Mesenchymal stem cell (in vitro differentiated cells and primary cell): ENCODE measurements around the gene NAT10.
A peak's percentile ranks its signal among the peaks of the same experiment; 100 is the strongest.
"Not testable (repeated sequence)": the region's sequence is repeated elsewhere in the genome, so short reads cannot be mapped to it uniquely, and the experiment has no call there.

Experiments used
- DNase-seq: peaks from one replicate; pipeline ENCODE4 v3.0.0-alpha.2; 2013
- H2AFZ ChIP-seq: one replicate; pipeline ENCODE4 v1.6.1; 2013; ENCODE audit warnings: low read depth, mild to moderate bottlenecking, control low read depth, inconsistent platforms, low read length, moderate library complexity
- H2AK5ac ChIP-seq: 2 replicates; pipeline ENCODE4 v1.6.1; 2013; ENCODE audit warnings: low read length, moderate library complexity, mild to moderate bottlenecking, inconsistent platforms; ENCODE audit not compliant: severe bottlenecking
- H2BK120ac ChIP-seq: one replicate; pipeline ENCODE4 v1.6.1; 2013; ENCODE audit warnings: low read depth, mild to moderate bottlenecking, inconsistent platforms, low read length, moderate library complexity
- H2BK12ac ChIP-seq, 2 experiments: one replicate each; pipeline ENCODE4 v1.6.1; 2013; ENCODE audit warnings: inconsistent platforms in 2 of 2, low read length in 2 of 2, mild to moderate bottlenecking in 2 of 2, moderate library complexity in 2 of 2, control low read depth in 1 of 2
- H2BK15ac ChIP-seq: one replicate; pipeline ENCODE4 v1.6.1; 2013; ENCODE audit warnings: mild to moderate bottlenecking, low read depth, inconsistent platforms; ENCODE audit not compliant: poor library complexity, severe bottlenecking
- H2BK5ac ChIP-seq: 2 replicates; pipeline ENCODE4 v1.6.1; 2013; ENCODE audit warnings: low read depth, mild to moderate bottlenecking, low read length, control low read depth, inconsistent platforms; ENCODE audit not compliant: poor library complexity, severe bottlenecking
- H3K14ac ChIP-seq, 2 experiments: one replicate each; pipeline ENCODE4 v1.6.1; 2013; ENCODE audit warnings: inconsistent platforms in 2 of 2, low read length in 2 of 2, control low read depth in 1 of 2, mild to moderate bottlenecking in 1 of 2, moderate library complexity in 1 of 2
- H3K18ac ChIP-seq, 2 experiments: one replicate each; pipeline ENCODE4 v1.6.1; 2013; ENCODE audit warnings: inconsistent platforms in 2 of 2, low read length in 2 of 2, control low read depth in 1 of 2, low read depth in 1 of 2, mild to moderate bottlenecking in 1 of 2
- H3K23ac ChIP-seq, 2 experiments: one replicate each; pipeline ENCODE4 v1.6.1; 2013; ENCODE audit warnings: inconsistent platforms in 2 of 2, low read length in 2 of 2, mild to moderate bottlenecking in 2 of 2, moderate library complexity in 2 of 2, control low read depth in 1 of 2
- H3K27ac ChIP-seq: 2 replicates; pipeline ENCODE4 v1.5.1; 2013; ENCODE audit warnings: mild to moderate bottlenecking, moderate library complexity, low read length, control low read depth, inconsistent platforms; ENCODE audit not compliant: poor library complexity, severe bottlenecking
- H3K27me3 ChIP-seq, 2 experiments: 2 replicates each; pipeline versions ENCODE4 v1.6.1 to v1.7.0; 2013; ENCODE audit warnings: low read length in 2 of 2, mild to moderate bottlenecking in 2 of 2, moderate library complexity in 2 of 2, control low read depth in 1 of 2, inconsistent platforms in 1 of 2; ENCODE audit not compliant: control insufficient read depth in 1 of 2, insufficient read depth in 1 of 2
- H3K36me3 ChIP-seq, 2 experiments: 2 replicates each; pipeline versions ENCODE4 v1.6.1 to v1.7.0; 2013; ENCODE audit warnings: low read length in 2 of 2, control low read depth in 1 of 2, inconsistent platforms in 1 of 2, low read depth in 1 of 2, mild to moderate bottlenecking in 1 of 2; ENCODE audit not compliant: insufficient read depth in 2 of 2, control insufficient read depth in 1 of 2
- H3K4ac ChIP-seq, 2 experiments: one replicate each; pipeline ENCODE4 v1.6.1; 2013; ENCODE audit warnings: inconsistent platforms in 2 of 2, low read length in 2 of 2, mild to moderate bottlenecking in 2 of 2, moderate library complexity in 2 of 2, control low read depth in 1 of 2, low read depth in 1 of 2
- H3K4me1 ChIP-seq: 2 replicates; pipeline ENCODE4 v1.6.1; 2013; ENCODE audit warnings: low read depth, low read length, control low read depth; ENCODE audit not compliant: control insufficient read depth, insufficient read depth
- H3K4me2 ChIP-seq: 2 replicates; pipeline ENCODE4 v1.6.1; 2013; ENCODE audit warnings: low read length, mild to moderate bottlenecking, inconsistent platforms; ENCODE audit not compliant: poor library complexity, severe bottlenecking
- H3K4me3 ChIP-seq, 2 experiments: 2 replicates each; pipeline versions ENCODE4 v1.5.1 to v1.7.0; 2013; ENCODE audit warnings: low read length in 2 of 2, mild to moderate bottlenecking in 2 of 2, control low read depth in 1 of 2, low read depth in 1 of 2; ENCODE audit not compliant: insufficient read depth in 1 of 2
- H3K79me1 ChIP-seq: replicated peaks from 2 replicates; pipeline ENCODE4 v1.6.1; 2013; ENCODE audit warnings: mild to moderate bottlenecking, control low read depth, low read length, inconsistent platforms; ENCODE audit not compliant: poor library complexity, severe bottlenecking
- H3K9ac ChIP-seq: 2 replicates; pipeline ENCODE4 v1.7.0; 2013; ENCODE audit warnings: mild to moderate bottlenecking, low read length, moderate library complexity
- H3K9me3 ChIP-seq: 2 replicates; pipeline ENCODE4 v1.7.0; 2013; ENCODE audit warnings: mild to moderate bottlenecking, low read length; ENCODE audit not compliant: control insufficient read depth
- H4K8ac ChIP-seq: one replicate; pipeline ENCODE4 v1.6.1; 2013; ENCODE audit warnings: inconsistent platforms, mild to moderate bottlenecking, low read length, moderate library complexity
- H4K91ac ChIP-seq: one replicate; pipeline ENCODE4 v1.6.1; 2013; ENCODE audit warnings: mild to moderate bottlenecking, low read length, inconsistent platforms
- WGBS: methylation state at CpG from one replicate; pipeline ENCODE4 v1.1.7; 2013; ENCODE audit warnings: mixed read lengths; 5-methylcytosine and 5-hydroxymethylcytosine counted together

Gene NAT10

DNA sequence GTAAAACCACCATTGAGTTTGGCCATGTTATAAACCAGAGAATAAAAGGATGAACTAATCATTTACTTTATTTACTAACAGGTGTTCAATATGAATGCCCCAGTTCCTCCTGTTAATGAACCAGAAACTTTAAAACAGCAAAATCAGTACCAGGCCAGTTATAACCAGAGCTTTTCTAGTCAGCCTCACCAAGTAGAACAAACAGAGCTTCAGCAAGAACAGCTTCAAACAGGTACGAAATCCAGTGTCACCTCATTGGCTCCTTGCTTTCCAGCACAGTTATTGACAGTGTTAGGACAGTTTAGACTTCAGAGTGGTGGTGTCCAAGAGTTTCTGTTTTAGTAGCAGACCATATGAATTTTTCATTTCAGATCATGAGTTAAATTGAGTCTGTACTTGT lies 13.6 kb upstream of the NAT10 start:
- no peak overlapping the region for H3K4ac ChIP-seq
- no peak overlapping the region for H2BK120ac ChIP-seq
- H2AK5ac ChIP-seq: no peak overlapping the region
- H3K36me3 ChIP-seq: peaks cover 38 to 95% of the 10 kb centered on the region in 2 experiments
- H3K4me1 ChIP-seq: no peaks in the 10 kb centered on the region
- no peak overlapping the region for H3K4me3 ChIP-seq
- no peak overlapping the region for H3K4me2 ChIP-seq
- no peak overlapping the region for H3K18ac ChIP-seq
- H3K9ac ChIP-seq: no peak overlapping the region
- H2BK5ac ChIP-seq: no peak overlapping the region
- H3K9me3 ChIP-seq: no peaks in the 10 kb centered on the region
- no peak overlapping the region for H3K14ac ChIP-seq
- no peak overlapping the region for H4K8ac ChIP-seq
- H2BK12ac ChIP-seq: no peak overlapping the region
- H3K23ac ChIP-seq: no peak overlapping the region
- 100% methylated on average over 1 of the region's 1 CpG for WGBS
- no peaks in the 10 kb centered on the region for H3K27me3 ChIP-seq
- H3K79me1 ChIP-seq: peaks cover 9% of the 10 kb centered on the region
- H2BK15ac ChIP-seq: no peak overlapping the region
- H3K27ac ChIP-seq: no peak overlapping the region
- H4K91ac ChIP-seq: no peak overlapping the region
- DNase-seq: no peak
- no peak overlapping the region for H2AFZ ChIP-seq

DNA sequence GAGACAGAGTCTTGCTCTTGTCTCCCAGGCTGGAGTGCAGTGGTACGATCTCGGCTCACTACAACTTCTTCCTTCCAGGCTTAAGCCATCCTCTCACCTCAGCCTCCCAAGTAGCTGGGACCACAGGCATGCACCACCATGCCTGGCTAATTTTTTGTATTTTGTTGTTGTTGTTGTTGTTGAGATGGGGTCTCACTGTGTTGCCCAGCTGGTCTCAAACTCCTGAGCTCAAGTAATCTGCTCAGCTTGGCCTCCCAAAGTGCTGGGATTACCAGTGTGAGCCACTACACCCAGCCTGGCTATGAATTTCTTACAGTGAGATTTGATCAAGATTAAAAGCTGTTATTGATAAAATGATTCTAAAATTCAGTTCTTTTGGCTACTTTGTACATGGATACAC lies 10.5 kb upstream of the NAT10 start:
- not testable (repeated sequence) for H3K4me2 ChIP-seq, H3K23ac ChIP-seq, H2BK5ac ChIP-seq, H3K4me1 ChIP-seq, H3K9ac ChIP-seq, H2BK120ac ChIP-seq, H4K91ac ChIP-seq, H3K18ac ChIP-seq, DNase-seq, H3K9me3 ChIP-seq, H3K4ac ChIP-seq, H3K14ac ChIP-seq, H4K8ac ChIP-seq, H3K27me3 ChIP-seq, H2BK12ac ChIP-seq, H2AFZ ChIP-seq, H3K27ac ChIP-seq, H2BK15ac ChIP-seq, H3K4me3 ChIP-seq, H2AK5ac ChIP-seq
- peaks cover 24 to 100% of the 10 kb centered on the region in 2 experiments for H3K36me3 ChIP-seq
- H3K79me1 ChIP-seq: peaks cover 11% of the 10 kb centered on the region
- 100% methylated on average over 1 of the region's 2 CpGs for WGBS

DNA sequence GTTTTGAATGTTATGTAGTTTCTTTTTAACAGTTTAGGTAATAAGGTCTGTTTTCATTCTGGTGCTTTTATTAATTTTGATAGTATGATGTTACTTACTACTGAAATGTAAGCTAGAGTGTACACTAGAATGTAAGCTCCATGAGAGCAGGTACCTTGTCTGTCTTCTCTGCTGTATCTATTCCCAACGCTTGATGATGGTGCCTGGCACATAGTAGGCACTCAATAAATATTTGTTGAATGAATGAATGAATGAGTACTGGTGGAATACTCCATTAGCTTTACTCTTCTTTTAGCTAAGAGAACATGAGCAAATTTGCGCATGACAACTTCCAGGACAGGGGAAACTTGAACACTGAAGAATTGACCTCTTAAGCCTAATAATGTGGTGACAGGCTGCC lies 6.6 kb upstream of the NAT10 start:
- no peak overlapping the region for H2BK15ac ChIP-seq
- peaks cover 7% of the 10 kb centered on the region for H3K79me1 ChIP-seq
- H2AK5ac ChIP-seq: no peak overlapping the region
- no peak overlapping the region for H3K23ac ChIP-seq
- H3K9ac ChIP-seq: no peak overlapping the region
- H3K4ac ChIP-seq: no peak overlapping the region
- H3K4me2 ChIP-seq: no peak overlapping the region
- no peak overlapping the region for H4K91ac ChIP-seq
- no peak overlapping the region for H3K14ac ChIP-seq
- no peaks in the 10 kb centered on the region for H3K4me1 ChIP-seq
- H3K36me3 ChIP-seq: peaks cover 13 to 94% of the 10 kb centered on the region in 2 experiments
- WGBS: 96% methylated on average over 2 of the region's 2 CpGs
- H3K18ac ChIP-seq: no peak overlapping the region
- H2AFZ ChIP-seq: no peak overlapping the region
- no peak overlapping the region for H2BK5ac ChIP-seq
- H2BK120ac ChIP-seq: no peak overlapping the region
- no peak for DNase-seq
- H3K4me3 ChIP-seq: no peak overlapping the region
- no peaks in the 10 kb centered on the region for H3K27me3 ChIP-seq
- no peak overlapping the region for H3K27ac ChIP-seq
- no peak overlapping the region for H2BK12ac ChIP-seq
- no peaks in the 10 kb centered on the region for H3K9me3 ChIP-seq
- H4K8ac ChIP-seq: no peak overlapping the region

DNA sequence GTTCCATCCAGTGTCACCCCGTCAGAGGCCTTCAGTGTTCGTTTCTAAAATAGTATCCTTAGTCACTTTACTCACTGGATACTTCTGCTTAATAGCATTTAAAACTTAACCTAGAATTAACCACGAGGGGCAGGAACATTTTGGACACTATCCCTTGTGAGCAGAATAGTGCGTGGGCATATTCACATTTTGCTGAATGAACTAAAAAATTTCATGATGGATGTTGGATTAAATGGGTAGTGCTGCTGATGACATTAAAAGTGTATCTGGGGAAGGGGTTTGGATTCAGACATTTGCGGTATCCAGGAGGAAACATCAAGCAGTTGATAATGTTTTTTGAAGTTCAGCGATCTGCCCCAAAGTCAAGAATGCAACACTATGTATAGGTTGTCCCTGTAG lies 750 bp upstream of the NAT10 start:
- Histone ChIP-seq H2AK5ac (no peak overlapping the region), H3K4me2 (peak overlapping the region; percentile 75), H3K14ac (no peak overlapping the region), H3K4ac (peak overlapping the region in 1 of 2 experiments; percentile 88), H3K9me3 (no peaks in the 10 kb centered on the region), H2BK5ac (no peak overlapping the region), H3K36me3 (peaks cover 1 to 53% of the 10 kb centered on the region in 2 experiments), H3K27me3 (no peaks in the 10 kb centered on the region), H2BK120ac (no peak overlapping the region), H2BK12ac (no peak overlapping the region), H3K4me3 (peak overlapping the region in 1 of 2 experiments; percentile 95), H3K18ac (no peak overlapping the region), H3K23ac (no peak overlapping the region), H3K79me1 (peaks cover 15% of the 10 kb centered on the region), H4K8ac (peak overlapping the region; percentile 84), H2BK15ac (no peak overlapping the region), H4K91ac (no peak overlapping the region), H3K27ac (peak overlapping the region; percentile 88), H2AFZ (no peak overlapping the region), H3K9ac (peak overlapping the region; percentile 96), H3K4me1 (peaks cover 3% of the 10 kb centered on the region)
- 48% methylated on average over 6 of the region's 6 CpGs for WGBS
- DNase-seq: peak; percentile 12
